HEK293 (cell line): ENCODE measurements around the gene ITGB1BP2.

Experiments used
- CTCF ChIA-PET: fragments of 350-600 bp; formaldehyde crosslinking; extraction: SDS; loops from one replicate; lab custom pipeline; 2021; ENCODE audit warnings: antibody characterized with exemption; lab: Yijun Ruan, JAX
- POLR2A ChIA-PET: fragments of 300-600 bp; formaldehyde crosslinking; extraction: SDS; loops from one replicate; lab custom pipeline; 2020; ENCODE audit warnings: antibody characterized with exemption, inconsistent platforms; lab: Yijun Ruan, JAX
- H3K27ac ChIP-seq: fragments of 200-500 bp; sonication (Bioruptor generic); 2 replicates; pipeline ENCODE4 v1.5.1; 2014; ENCODE audit warnings: low read depth, low read length, control low read depth, inconsistent platforms; ENCODE audit errors: extremely low read depth
- H3K36me3 ChIP-seq, 2 experiments: fragments of 200-500 bp in 1 of 2; sonication (Bioruptor generic) in 1 of 2; 1 replicate in 1 of 2; 2 replicates in 1 of 2; pipeline ENCODE4 v1.5.1; 2014 to 2017; ENCODE audit warnings: inconsistent platforms in 2 of 2, low read length in 2 of 2; ENCODE audit not compliant: control insufficient read depth in 2 of 2, insufficient read depth in 1 of 2
- H3K4me1 ChIP-seq: fragments of 200-500 bp; sonication (Bioruptor generic); 2 replicates; pipeline ENCODE4 v1.5.1; 2014; ENCODE audit warnings: mild to moderate bottlenecking, low read length, inconsistent platforms; ENCODE audit not compliant: control insufficient read depth, insufficient read depth
- H3K4me3 ChIP-seq: 2 replicates; pipeline ENCODE4 v1.5.1; 2011; ENCODE audit warnings: low read depth, mild to moderate bottlenecking, control low read depth, low read length, moderate library complexity
- H3K9me3 ChIP-seq: fragments of 200-500 bp; sonication (Bioruptor generic); 2 replicates; pipeline ENCODE4 v1.5.1; 2014; ENCODE audit warnings: low read depth, low read length, inconsistent platforms; ENCODE audit not compliant: control insufficient read depth, insufficient read depth
- BCL11A ChIP-seq: fragments of 450-650 bp; formaldehyde crosslinking; IDR thresholded peaks from 2 replicates; pipeline ENCODE4 v1.5.1; 2016; ENCODE audit warnings: low read depth, missing biosample characterization, missing genetic modification characterization
- EGR2 ChIP-seq: fragments of 450-650 bp; formaldehyde crosslinking; IDR thresholded peaks from 2 replicates; pipeline ENCODE4 v1.5.1; 2016; ENCODE audit warnings: low read depth, missing biosample characterization, missing genetic modification characterization
- FEZF1 ChIP-seq: fragments of 450-650 bp; formaldehyde crosslinking; IDR thresholded peaks from 2 replicates; pipeline ENCODE4 v1.5.1; 2016; ENCODE audit warnings: missing biosample characterization, missing genetic modification characterization
- GLIS1 ChIP-seq: fragments of 450-650 bp; formaldehyde crosslinking; IDR thresholded peaks from 2 replicates; pipeline ENCODE4 v1.5.1; 2016; ENCODE audit warnings: missing biosample characterization, missing genetic modification characterization
- HOXD13 ChIP-seq: sonication (generic); formaldehyde crosslinking; IDR thresholded peaks from 2 replicates; pipeline ENCODE4 v1.8.0; 2022; ENCODE audit warnings: missing genetic modification reagents, borderline replicate concordance
- KLF1 ChIP-seq: fragments of 450-650 bp; formaldehyde crosslinking; IDR thresholded peaks from 2 replicates; pipeline ENCODE4 v1.5.1; 2016; ENCODE audit warnings: missing biosample characterization, missing genetic modification characterization
- KLF10 ChIP-seq: fragments of 450-650 bp; IDR thresholded peaks from 2 replicates; pipeline ENCODE4 v1.5.1; 2018; ENCODE audit warnings: missing biosample characterization, mild to moderate bottlenecking, missing genetic modification characterization
- OSR2 ChIP-seq: fragments of 450-650 bp; formaldehyde crosslinking; IDR thresholded peaks from 2 replicates; pipeline ENCODE4 v1.5.1; 2016; ENCODE audit warnings: missing biosample characterization, missing genetic modification characterization
- PATZ1 ChIP-seq: fragments of 450-650 bp; formaldehyde crosslinking; IDR thresholded peaks from 2 replicates; pipeline ENCODE4 v1.5.1; 2016; ENCODE audit warnings: missing biosample characterization, missing genetic modification characterization
- PRDM4 ChIP-seq: fragments of 450-650 bp; formaldehyde crosslinking; IDR thresholded peaks from 2 replicates; pipeline ENCODE4 v1.5.1; 2017; ENCODE audit warnings: missing biosample characterization, missing genetic modification characterization
- SCRT1 ChIP-seq: fragments of 450-650 bp; formaldehyde crosslinking; IDR thresholded peaks from 2 replicates; pipeline ENCODE4 v1.5.1; 2016; ENCODE audit warnings: missing biosample characterization, missing genetic modification characterization, borderline replicate concordance
- ZFHX2 ChIP-seq: fragments of 450-650 bp; formaldehyde crosslinking; conservative IDR thresholded peaks from 2 replicates; pipeline ENCODE4 v1.5.1; 2016; ENCODE audit warnings: missing biosample characterization, missing genetic modification characterization
- ZFP69B ChIP-seq: fragments of 450-650 bp; formaldehyde crosslinking; IDR thresholded peaks from 2 replicates; pipeline ENCODE4 v1.5.1; 2016; ENCODE audit warnings: missing biosample characterization, missing genetic modification characterization
- ZNF114 ChIP-seq: fragments of 450-650 bp; formaldehyde crosslinking; IDR thresholded peaks from 2 replicates; pipeline ENCODE4 v1.5.0; 2017; ENCODE audit warnings: missing biosample characterization, missing genetic modification characterization
- ZNF24 ChIP-seq: fragments of 450-650 bp; formaldehyde crosslinking; IDR thresholded peaks from 2 replicates; pipeline ENCODE4 v1.5.1; 2016; ENCODE audit warnings: missing biosample characterization, missing genetic modification characterization
- ZNF280C ChIP-seq: fragments of 450-650 bp; formaldehyde crosslinking; IDR thresholded peaks from 2 replicates; pipeline ENCODE4 v1.5.1; 2016; ENCODE audit warnings: missing biosample characterization, missing genetic modification characterization
- ZNF398 ChIP-seq: fragments of 450-650 bp; formaldehyde crosslinking; IDR thresholded peaks from 2 replicates; pipeline ENCODE4 v1.5.1; 2017; ENCODE audit warnings: missing biosample characterization, missing genetic modification characterization
- ZNF449 ChIP-seq: fragments of 450-650 bp; formaldehyde crosslinking; IDR thresholded peaks from 2 replicates; pipeline ENCODE4 v1.5.1; 2017; ENCODE audit warnings: missing biosample characterization, mild to moderate bottlenecking, missing genetic modification characterization, moderate library complexity
- ZNF488 ChIP-seq: fragments of 450-650 bp; formaldehyde crosslinking; IDR thresholded peaks from 2 replicates; pipeline ENCODE4 v1.5.1; 2016; ENCODE audit warnings: missing biosample characterization, missing genetic modification characterization
- ZNF600 ChIP-seq: fragments of 450-650 bp; formaldehyde crosslinking; IDR thresholded peaks from 2 replicates; pipeline ENCODE4 v1.5.1; 2016; ENCODE audit warnings: missing biosample characterization, missing genetic modification characterization

Gene ITGB1BP2

GRCh38 chrX:71301195-71301924 is at the start of gene ITGB1BP2:
Gene ITGB1BP2 (plus strand): TSS chrX:71301750. CDS start chrX:71301807, 57 bp downstream.
- Histone ChIP-seq H3K27ac (no peak within 1 kb of the TSS), H3K4me3 (no peak within 1 kb of the TSS), H3K9me3 (no peaks in the 10 kb centered on the region), H3K4me1 (no peaks in the 10 kb centered on the region), H3K36me3 (peaks cover 18 to 67% of the 10 kb centered on the region in 2 experiments)
- TF ChIP-seq OSR2 (tag by site-specific recombination) = 0 out of 2 replicates have a peak, but pooled peaks have one; percentile 1
- 0 out of 2 replicates have a peak, but pooled peaks have one; percentile 5 for TF ChIP-seq FEZF1 (tag by site-specific recombination)
- TF ChIP-seq ZNF114 (tag by site-specific recombination) = no peak
- TF ChIP-seq BCL11A (tag by site-specific recombination) = no peak
- peak; percentile 47; the same call in 1 of the 2 replicates for TF ChIP-seq ZNF600 (tag by site-specific recombination)
- TF ChIP-seq SCRT1 (tag by site-specific recombination) = no peak
- TF ChIP-seq ZNF280C (tag by site-specific recombination) = no peak
- no peak for TF ChIP-seq ZNF488 (tag by site-specific recombination)
- TF ChIP-seq PATZ1 (tag by site-specific recombination) = peak; percentile 80
- no peak for TF ChIP-seq ZFP69B (tag by site-specific recombination)
- 0 out of 2 replicates have a peak, but pooled peaks have one; percentile 25 for TF ChIP-seq ZNF449 (tag by site-specific recombination)
- no peak for TF ChIP-seq PRDM4
- no peak for TF ChIP-seq ZNF24 (tag by site-specific recombination)
- POLR2A ChIA-PET = interaction anchor here (0.7 to 3.1 kb wide), 6 partner anchors 9 to 120 kb away, joined by 3 to 19 read pairs (median 3); partner anchors contain the start of genes NONO and TAF1
- CTCF ChIA-PET = no interaction called here

GRCh38 chrX:71252221-71252620 is 49.3 kb upstream of the ITGB1BP2 start:
- Histone ChIP-seq H3K4me3 (no peak overlapping the region), H3K27ac (no peak overlapping the region), H3K4me1 (peaks cover 5% of the 10 kb centered on the region; the same call in 1 of the 2 replicates), H3K9me3 (no peaks in the 10 kb centered on the region), H3K36me3 (peaks cover 0 to 40% of the 10 kb centered on the region in 2 experiments; a peak in 2 of 3 replicates)
- ChIA-PET CTCF (no interaction called here), POLR2A (no interaction called here)
- peak; percentile 79 for TF ChIP-seq KLF1
- TF ChIP-seq KLF10 (tag by site-specific recombination) = no peak
- TF ChIP-seq GLIS1 (tag by site-specific recombination) = peak; percentile 78
- TF ChIP-seq PATZ1 (tag by site-specific recombination) = peak; percentile 45; the same call in 1 of the 2 replicates
- peak; percentile 14; the same call in 1 of the 2 replicates for TF ChIP-seq HOXD13 (CRISPR knock-in tag)
- peak; percentile 99 for TF ChIP-seq EGR2
- TF ChIP-seq ZFHX2 (tag by site-specific recombination) = peak; percentile 99
- peak; percentile 63 for TF ChIP-seq ZNF398 (tag by site-specific recombination)
